HL-60 (cell line): Measurements from ENCODE around the gene MOB3C.

Experiments
- GABPA ChIP-seq: IDR thresholded peaks from 2 replicates; pipeline ENCODE4 v1.6.1; 2012; ENCODE audit warnings: low read depth
- POLR2AphosphoS5 ChIP-seq: IDR thresholded peaks from 2 replicates; pipeline ENCODE4 v1.6.1; 2012; ENCODE audit warnings: low read depth
- SPI1 ChIP-seq: IDR thresholded peaks from 2 replicates; pipeline ENCODE4 v1.6.1; 2012; ENCODE audit warnings: low read depth, mild to moderate bottlenecking, borderline replicate concordance
- TF ChIP-seq, protein P1 (sequence below): IDR thresholded peaks from one replicate; pipeline ENCODE4 v1.5.1; 2011; ENCODE audit warnings: low read length, control low read depth, inconsistent platforms; ENCODE audit not compliant: insufficient read depth
- TF ChIP-seq, protein P2 (sequence below): IDR thresholded peaks from 2 replicates; pipeline ENCODE4 v1.6.1; 2012; ENCODE audit warnings: low read depth; ENCODE audit not compliant: insufficient replicate concordance

DNA sequence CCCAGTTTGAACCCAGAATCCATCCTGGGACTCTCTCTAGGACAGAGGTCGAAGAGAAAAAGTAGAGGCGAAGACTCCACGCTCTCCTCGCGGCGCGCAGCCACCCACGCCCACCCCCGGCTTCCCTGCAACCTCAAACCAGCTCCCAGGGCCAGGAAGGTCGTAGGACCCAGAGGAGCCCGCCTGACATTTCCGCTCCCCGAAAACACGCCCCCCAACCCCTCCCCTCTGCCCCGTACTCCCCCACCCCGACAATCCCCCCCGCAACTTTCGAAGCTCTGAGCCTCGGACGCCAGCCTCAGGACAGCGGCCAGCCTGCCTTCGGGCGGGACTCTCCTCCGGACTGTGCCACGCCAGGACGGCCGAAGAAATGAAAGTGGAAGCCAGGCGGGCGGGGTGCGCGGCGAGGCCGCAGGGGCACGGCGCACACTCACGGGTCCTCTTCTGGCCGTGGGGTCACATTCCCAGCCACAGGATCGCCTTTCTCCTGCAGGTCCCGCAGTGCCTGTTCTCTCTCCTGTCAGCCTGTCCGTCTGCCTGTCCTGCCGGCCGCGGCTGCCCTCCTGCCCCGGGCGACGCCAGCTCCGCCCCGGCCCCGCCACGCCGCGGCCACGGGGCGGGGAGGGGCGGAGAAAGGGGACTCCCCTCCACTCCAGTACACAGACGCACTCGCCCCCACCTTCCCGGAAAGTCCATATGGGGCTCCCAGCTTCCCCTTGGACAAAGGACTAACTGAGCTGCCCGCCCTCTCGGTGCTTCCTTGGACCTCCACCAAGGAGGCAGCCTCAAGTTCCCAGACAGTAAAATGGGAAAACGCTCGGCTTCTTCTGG lies at the start of gene MOB3C:
- TF ChIP-seq POLR2AphosphoS5 (no peak), GABPA (no peak), SPI1 (no peak)
- TF ChIP-seq, protein P1, sequence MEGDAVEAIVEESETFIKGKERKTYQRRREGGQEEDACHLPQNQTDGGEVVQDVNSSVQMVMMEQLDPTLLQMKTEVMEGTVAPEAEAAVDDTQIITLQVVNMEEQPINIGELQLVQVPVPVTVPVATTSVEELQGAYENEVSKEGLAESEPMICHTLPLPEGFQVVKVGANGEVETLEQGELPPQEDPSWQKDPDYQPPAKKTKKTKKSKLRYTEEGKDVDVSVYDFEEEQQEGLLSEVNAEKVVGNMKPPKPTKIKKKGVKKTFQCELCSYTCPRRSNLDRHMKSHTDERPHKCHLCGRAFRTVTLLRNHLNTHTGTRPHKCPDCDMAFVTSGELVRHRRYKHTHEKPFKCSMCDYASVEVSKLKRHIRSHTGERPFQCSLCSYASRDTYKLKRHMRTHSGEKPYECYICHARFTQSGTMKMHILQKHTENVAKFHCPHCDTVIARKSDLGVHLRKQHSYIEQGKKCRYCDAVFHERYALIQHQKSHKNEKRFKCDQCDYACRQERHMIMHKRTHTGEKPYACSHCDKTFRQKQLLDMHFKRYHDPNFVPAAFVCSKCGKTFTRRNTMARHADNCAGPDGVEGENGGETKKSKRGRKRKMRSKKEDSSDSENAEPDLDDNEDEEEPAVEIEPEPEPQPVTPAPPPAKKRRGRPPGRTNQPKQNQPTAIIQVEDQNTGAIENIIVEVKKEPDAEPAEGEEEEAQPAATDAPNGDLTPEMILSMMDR = no peak
- TF ChIP-seq, protein P2, sequence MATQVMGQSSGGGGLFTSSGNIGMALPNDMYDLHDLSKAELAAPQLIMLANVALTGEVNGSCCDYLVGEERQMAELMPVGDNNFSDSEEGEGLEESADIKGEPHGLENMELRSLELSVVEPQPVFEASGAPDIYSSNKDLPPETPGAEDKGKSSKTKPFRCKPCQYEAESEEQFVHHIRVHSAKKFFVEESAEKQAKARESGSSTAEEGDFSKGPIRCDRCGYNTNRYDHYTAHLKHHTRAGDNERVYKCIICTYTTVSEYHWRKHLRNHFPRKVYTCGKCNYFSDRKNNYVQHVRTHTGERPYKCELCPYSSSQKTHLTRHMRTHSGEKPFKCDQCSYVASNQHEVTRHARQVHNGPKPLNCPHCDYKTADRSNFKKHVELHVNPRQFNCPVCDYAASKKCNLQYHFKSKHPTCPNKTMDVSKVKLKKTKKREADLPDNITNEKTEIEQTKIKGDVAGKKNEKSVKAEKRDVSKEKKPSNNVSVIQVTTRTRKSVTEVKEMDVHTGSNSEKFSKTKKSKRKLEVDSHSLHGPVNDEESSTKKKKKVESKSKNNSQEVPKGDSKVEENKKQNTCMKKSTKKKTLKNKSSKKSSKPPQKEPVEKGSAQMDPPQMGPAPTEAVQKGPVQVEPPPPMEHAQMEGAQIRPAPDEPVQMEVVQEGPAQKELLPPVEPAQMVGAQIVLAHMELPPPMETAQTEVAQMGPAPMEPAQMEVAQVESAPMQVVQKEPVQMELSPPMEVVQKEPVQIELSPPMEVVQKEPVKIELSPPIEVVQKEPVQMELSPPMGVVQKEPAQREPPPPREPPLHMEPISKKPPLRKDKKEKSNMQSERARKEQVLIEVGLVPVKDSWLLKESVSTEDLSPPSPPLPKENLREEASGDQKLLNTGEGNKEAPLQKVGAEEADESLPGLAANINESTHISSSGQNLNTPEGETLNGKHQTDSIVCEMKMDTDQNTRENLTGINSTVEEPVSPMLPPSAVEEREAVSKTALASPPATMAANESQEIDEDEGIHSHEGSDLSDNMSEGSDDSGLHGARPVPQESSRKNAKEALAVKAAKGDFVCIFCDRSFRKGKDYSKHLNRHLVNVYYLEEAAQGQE = no peak
